NCI-H2107 (cell line): ENCODE results near the gene SERAC1.
"Not testable (repeated sequence)": the region's sequence is repeated elsewhere in the genome, so short reads cannot be mapped to it uniquely, and the experiment has no call there.

Experiments used
- DNase-seq: peaks from one replicate; lab custom pipeline; 2025; lab: John Stamatoyannopoulos, UW

SERAC1 gene

DNA sequence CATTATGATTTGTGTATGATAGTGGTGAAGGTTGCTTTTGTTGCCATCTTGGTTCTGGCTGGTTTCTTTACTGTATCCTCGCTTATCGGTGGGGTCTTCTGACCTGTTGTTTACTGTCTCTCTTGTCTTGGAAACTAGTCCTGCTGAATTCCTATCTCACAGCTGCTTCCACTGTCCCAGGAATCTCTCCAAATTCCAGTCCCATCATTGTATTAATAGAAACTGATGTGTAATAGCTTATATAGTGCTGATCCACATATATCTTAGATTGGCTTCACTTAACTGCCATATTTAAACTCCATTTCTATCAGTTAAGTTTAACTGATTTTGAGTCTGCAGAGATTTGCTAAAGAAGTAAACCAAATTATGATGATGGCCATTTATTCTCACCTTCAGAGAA lies 6.0 kb upstream of the SERAC1 start:
- no peak for DNase-seq

- no peak for DNase-seq
Observed at GRCh38 chr6:158172001-158172400, 3.9 kb upstream of the SERAC1 start.

- no peak for DNase-seq
Observed at GRCh38 chr6:158170656-158171081, 2.6 kb upstream of the SERAC1 start.

- not testable (repeated sequence) for DNase-seq
Observed at GRCh38 chr6:158169634-158170033, 1.6 kb upstream of the SERAC1 start.

GRCh38 chr6:158165919-158166416 lies 2.1 kb downstream of the SERAC1 start:
- no peak for DNase-seq

DNA sequence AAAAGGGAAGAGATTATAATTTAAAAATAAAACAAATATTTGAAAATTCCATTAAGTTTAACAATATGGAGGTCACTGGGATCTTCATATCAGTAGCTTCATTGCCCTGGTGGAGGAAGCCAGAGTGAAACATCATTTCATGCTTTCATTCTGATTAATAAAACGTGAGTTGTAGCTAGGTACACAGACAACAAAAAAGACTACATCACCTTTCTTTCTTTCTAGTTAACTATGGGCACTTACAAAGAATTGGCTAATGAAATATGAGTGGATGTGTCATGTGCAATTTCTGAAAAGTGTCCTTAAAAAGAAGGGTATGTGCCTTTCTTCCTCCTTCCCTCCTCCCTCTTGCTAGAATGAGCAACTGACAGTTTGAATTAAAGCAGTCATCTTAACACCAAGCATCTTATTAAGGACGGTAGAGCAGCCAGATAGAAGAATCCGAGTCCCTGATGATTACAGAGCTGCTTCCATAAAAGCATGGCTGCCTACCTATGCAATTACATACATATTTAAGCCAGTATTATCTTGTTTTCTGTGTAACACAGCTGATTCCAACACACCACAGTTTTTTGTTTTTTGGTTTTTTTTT lies 3.4 kb downstream of the SERAC1 start:
- DNase-seq: no peak

GRCh38 chr6:158161566-158162254 lies 6.4 kb downstream of the SERAC1 start:
- no peak for DNase-seq

- DNase-seq: no peak
Observed at GRCh38 chr6:158160932-158161539, 7.0 kb downstream of the SERAC1 start.

GRCh38 chr6:158158748-158159147 lies 9.3 kb downstream of the SERAC1 start:
- DNase-seq: no peak

DNA sequence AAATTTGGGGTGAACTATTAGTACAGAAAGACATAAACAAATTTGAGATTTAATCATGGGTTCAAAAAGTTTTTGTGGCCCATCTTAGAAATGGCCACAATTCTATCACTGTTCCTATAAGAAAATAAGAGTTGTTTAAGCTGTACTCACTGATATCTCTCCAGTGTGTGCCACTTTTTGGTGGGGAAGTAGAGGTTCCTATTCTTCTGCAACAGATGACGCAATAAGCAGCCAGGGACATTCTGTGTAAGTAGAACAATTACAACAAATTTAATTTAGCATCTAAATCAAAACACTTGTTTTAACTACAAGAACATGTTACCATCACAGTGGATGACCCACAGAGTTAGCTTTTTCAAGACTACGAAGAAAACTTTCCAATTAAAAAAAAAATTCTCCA lies 9.9 kb downstream of the SERAC1 start:
- DNase-seq: no peak

GRCh38 chr6:158157064-158157764 lies 10.8 kb downstream of the SERAC1 start:
- no peak for DNase-seq

- DNase-seq: no peak
Observed at GRCh38 chr6:158154816-158155215, 13.2 kb downstream of the SERAC1 start.

- DNase-seq: no peak
Observed at GRCh38 chr6:158153576-158153975, 14.5 kb downstream of the SERAC1 start.

- no peak for DNase-seq
Observed at GRCh38 chr6:158152659-158153058, 15.4 kb downstream of the SERAC1 start.

DNA sequence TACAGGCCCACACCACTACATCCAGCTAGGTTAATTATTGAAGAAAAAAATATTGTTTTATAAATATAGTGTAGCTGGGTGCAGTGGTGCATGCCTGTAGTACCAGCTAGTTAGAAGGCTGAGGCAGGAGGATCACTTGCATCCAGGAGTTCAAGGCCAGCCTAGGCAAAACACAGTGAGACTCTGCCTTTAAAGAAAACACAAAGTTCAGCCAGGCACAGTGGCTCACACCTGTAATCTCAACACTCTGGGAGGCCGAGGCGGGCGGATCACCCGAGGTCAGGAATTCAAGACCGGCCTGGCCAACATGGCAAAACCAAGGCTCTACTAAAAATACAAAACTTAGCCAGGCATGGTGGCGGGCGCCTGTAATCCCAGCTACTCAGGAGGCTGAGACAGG lies 16.0 kb downstream of the SERAC1 start:
- not testable (repeated sequence) for DNase-seq

DNA sequence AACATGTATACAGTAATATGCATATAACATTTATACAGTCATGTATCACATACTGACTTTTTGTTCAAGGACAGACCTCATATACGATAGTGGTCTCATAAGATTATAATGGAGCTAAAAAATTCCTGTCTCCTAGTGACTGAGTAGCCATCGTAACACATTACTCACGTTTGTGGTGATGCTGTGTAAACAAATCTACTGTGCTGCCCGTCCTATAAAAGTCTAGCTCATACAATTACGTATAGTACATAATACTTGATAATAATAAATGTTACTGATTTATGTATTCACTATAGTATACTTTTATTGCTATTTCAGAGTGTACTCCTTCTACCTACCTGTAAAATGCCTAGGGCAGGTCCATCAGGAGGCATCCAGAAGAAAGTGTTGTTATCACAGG lies 17.4 kb downstream of the SERAC1 start:
- no peak for DNase-seq

- no peak for DNase-seq
Observed at GRCh38 chr6:158149641-158150040, 18.4 kb downstream of the SERAC1 start.

- no peak for DNase-seq
Observed at GRCh38 chr6:158143700-158144099, 24.4 kb downstream of the SERAC1 start.

DNA sequence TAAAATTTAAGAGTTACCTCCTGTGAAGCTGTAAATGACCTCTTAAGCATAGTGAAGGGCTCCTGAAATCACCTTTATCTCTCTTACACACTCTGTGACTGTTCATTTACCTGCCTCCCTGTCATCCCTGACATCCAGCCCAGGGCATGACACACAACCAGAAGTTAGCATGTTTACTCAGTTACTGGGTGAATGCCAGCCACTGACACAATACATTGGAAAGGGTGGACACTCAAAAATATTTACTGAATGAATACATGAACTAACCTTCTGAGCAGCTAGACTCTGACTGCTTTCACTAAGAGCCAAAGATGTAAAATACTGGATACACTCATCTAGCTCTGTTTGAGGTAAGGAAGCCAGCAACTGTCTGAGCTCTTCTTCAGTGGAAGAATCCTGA lies 25.3 kb downstream of the SERAC1 start:
- DNase-seq: no peak

GRCh38 chr6:158131926-158132325 lies 36.1 kb downstream of the SERAC1 start:
- no peak for DNase-seq

DNA sequence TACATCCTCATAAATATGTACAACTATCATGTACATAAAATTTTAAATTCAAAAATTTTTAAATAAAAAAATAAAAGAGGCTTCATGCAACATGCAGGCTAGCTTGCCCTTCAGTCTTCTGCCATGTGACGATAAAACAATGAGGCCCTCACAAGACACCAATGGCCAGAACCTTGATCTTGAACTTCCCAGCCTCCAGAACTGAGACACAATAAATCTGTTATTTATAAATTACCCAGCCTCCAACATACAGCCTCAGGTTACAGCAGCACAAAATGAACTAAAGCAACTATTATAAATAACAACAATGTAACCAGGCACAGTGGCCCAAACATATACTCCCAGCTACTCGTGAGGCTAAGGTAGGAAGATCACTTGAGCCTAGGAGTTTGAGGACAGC lies 42.8 kb downstream of the SERAC1 start:
- DNase-seq: no peak

DNA sequence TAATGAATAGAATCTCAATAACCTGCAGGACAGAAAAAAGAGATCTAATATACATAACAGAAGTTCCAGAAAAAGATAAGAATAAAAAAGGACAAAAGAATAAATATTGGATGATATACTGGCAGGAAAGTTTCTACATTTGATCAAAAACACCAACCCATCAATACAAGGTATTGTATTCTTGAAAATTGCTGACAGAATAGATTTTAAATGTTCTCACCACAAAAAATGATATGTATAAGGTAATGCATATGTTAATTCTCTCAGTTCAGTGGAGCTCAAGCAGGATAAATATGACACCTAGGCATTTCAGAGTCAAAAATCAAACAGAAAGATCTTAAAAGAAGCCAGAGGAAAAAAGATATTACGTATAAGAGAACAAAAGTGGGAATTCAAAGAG lies 43.8 kb downstream of the SERAC1 start:
- no peak for DNase-seq

GRCh38 chr6:158122048-158122447 lies 46.0 kb downstream of the SERAC1 start:
- DNase-seq: no peak
